ENCODE measurements around the gene ALPK3.

Gene ALPK3

GRCh38 chr15:84783493-84784251, 33.5 kb upstream of the ALPK3 start:
- Histone ChIP-seq H3K4me3 (ENCODE audit: extremely low read depth, insufficient read depth, low read length, poor library complexity, severe bottlenecking) (no peak overlapping the region), H3K36me3 (ENCODE audit: control insufficient read depth, insufficient read depth, low read length) (peaks cover 70% of the 10 kb centered on the region), H3K4me1 (ENCODE audit: control insufficient read depth, insufficient read depth, low read length, poor library complexity, severe bottlenecking) (no peaks in the 10 kb centered on the region), H3K9me3 (ENCODE audit: control insufficient read depth, low read length) (no peaks in the 10 kb centered on the region), H3K27ac (ENCODE audit: low read depth, low read length, severe bottlenecking) (no peak overlapping the region)
- WGBS, 2 experiments (ENCODE audit: insufficient coverage in 2 of 2) = 82 to 83% methylated on average over 11 to 12 of the region's 12 CpGs

DNA sequence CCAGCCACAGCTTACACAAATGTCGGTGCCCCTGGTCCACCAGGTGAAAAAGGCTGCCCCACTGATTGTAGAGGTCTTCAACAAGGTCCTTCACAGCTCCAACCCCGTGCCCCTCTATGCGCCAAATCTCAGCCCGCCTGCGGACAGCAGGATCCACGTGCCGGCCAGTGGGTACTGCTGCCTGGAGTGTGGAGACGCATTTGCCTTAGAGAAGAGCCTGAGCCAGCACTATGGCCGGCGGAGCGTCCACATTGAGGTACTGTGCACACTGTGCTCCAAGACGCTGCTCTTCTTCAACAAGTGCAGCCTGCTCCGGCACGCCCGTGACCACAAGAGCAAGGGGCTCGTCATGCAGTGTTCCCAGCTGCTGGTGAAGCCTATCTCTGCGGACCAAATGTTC, 32.9 kb upstream of the ALPK3 start:
- Histone ChIP-seq H3K4me1 (ENCODE audit: control insufficient read depth, insufficient read depth, low read length, poor library complexity, severe bottlenecking) (no peaks in the 10 kb centered on the region), H3K4me3 (ENCODE audit: extremely low read depth, insufficient read depth, low read length, poor library complexity, severe bottlenecking) (no peak overlapping the region), H3K27ac (ENCODE audit: low read depth, low read length, severe bottlenecking) (no peak overlapping the region), H3K36me3 (ENCODE audit: control insufficient read depth, insufficient read depth, low read length) (peaks cover 72% of the 10 kb centered on the region), H3K9me3 (ENCODE audit: control insufficient read depth, low read length) (no peaks in the 10 kb centered on the region)
- 93 to 96% methylated on average over 16 to 17 of the region's 17 CpGs for WGBS, 2 experiments (ENCODE audit: insufficient coverage in 2 of 2)

GRCh38 chr15:84785053-84785452, 32.1 kb upstream of the ALPK3 start:
- Histone ChIP-seq H3K4me1 (ENCODE audit: control insufficient read depth, insufficient read depth, low read length, poor library complexity, severe bottlenecking) (no peaks in the 10 kb centered on the region), H3K9me3 (ENCODE audit: control insufficient read depth, low read length) (no peaks in the 10 kb centered on the region), H3K36me3 (ENCODE audit: control insufficient read depth, insufficient read depth, low read length) (peaks cover 66% of the 10 kb centered on the region), H3K4me3 (ENCODE audit: extremely low read depth, insufficient read depth, low read length, poor library complexity, severe bottlenecking) (no peak overlapping the region), H3K27ac (ENCODE audit: low read depth, low read length, severe bottlenecking) (no peak overlapping the region)
- WGBS, 2 experiments (ENCODE audit: insufficient coverage in 2 of 2) = 94 to 97% methylated on average over 4 to 5 of the region's 5 CpGs

GRCh38 chr15:84788500-84788899, 28.7 kb upstream of the ALPK3 start:
- WGBS, 2 experiments (ENCODE audit: insufficient coverage in 2 of 2) = no CpG with 5 or more reads among the region's 2 CpGs
- H3K27ac ChIP-seq (ENCODE audit: low read depth, low read length, severe bottlenecking) = no peak overlapping the region
- H3K36me3 ChIP-seq (ENCODE audit: control insufficient read depth, insufficient read depth, low read length) = peaks cover 73% of the 10 kb centered on the region
- no peaks in the 10 kb centered on the region for H3K4me1 ChIP-seq (ENCODE audit: control insufficient read depth, insufficient read depth, low read length, poor library complexity, severe bottlenecking)
- no peak overlapping the region for H3K4me3 ChIP-seq (ENCODE audit: extremely low read depth, insufficient read depth, low read length, poor library complexity, severe bottlenecking)
- H3K9me3 ChIP-seq (ENCODE audit: control insufficient read depth, low read length) = no peaks in the 10 kb centered on the region

DNA sequence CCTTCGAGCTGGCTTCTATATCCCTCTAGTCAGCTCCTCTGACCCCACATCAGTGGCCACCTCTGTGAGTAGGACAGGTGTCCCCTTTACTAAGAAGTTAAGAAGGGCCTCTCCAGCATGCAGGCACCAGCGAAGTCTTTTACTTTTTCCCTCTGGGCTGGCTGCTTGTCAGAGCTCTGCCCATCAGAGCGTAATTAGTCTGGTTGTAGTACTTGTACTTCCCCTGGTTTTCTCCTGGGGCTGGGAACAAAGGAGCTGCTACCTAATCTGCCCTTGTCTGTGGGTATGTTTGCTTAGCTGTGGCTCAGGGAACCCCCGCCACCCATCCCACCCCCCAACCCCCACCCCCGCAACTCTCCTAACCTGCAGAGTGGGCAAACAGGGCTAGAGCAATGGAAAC, 27.4 kb upstream of the ALPK3 start:
- Histone ChIP-seq H3K4me1 (ENCODE audit: control insufficient read depth, insufficient read depth, low read length, poor library complexity, severe bottlenecking) (no peaks in the 10 kb centered on the region), H3K4me3 (ENCODE audit: extremely low read depth, insufficient read depth, low read length, poor library complexity, severe bottlenecking) (no peak overlapping the region), H3K36me3 (ENCODE audit: control insufficient read depth, insufficient read depth, low read length) (peaks cover 71% of the 10 kb centered on the region), H3K27ac (ENCODE audit: low read depth, low read length, severe bottlenecking) (no peak overlapping the region), H3K9me3 (ENCODE audit: control insufficient read depth, low read length) (no peaks in the 10 kb centered on the region)
- 90 to 100% methylated on average over 1 to 3 of the region's 5 CpGs for WGBS, 2 experiments (ENCODE audit: insufficient coverage in 2 of 2)

DNA sequence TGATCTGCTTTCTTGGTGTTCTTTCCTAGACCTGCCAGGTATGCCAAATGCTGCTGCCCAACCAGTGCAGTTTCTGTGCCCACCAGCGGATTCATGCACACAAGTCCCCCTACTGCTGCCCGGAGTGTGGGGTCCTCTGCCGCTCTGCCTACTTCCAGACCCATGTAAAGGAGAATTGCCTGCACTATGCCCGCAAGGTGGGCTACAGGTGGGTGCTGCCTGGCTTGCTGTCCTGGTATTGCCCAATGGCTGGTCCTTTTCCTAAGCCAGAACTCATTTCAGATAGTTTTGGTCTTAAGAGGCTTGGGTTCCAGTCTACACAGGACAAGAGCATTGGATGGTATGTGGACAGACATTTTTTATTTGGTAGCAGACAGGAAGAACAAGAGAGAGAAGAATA, 26.5 kb upstream of the ALPK3 start:
- H3K9me3 ChIP-seq (ENCODE audit: control insufficient read depth, low read length) = no peaks in the 10 kb centered on the region
- H3K4me1 ChIP-seq (ENCODE audit: control insufficient read depth, insufficient read depth, low read length, poor library complexity, severe bottlenecking) = no peaks in the 10 kb centered on the region
- WGBS, 2 experiments (ENCODE audit: insufficient coverage in 2 of 2) = 98 to 100% methylated on average over 4 of the region's 4 CpGs
- peaks cover 69% of the 10 kb centered on the region for H3K36me3 ChIP-seq (ENCODE audit: control insufficient read depth, insufficient read depth, low read length)
- no peak overlapping the region for H3K27ac ChIP-seq (ENCODE audit: low read depth, low read length, severe bottlenecking)
- no peak overlapping the region for H3K4me3 ChIP-seq (ENCODE audit: extremely low read depth, insufficient read depth, low read length, poor library complexity, severe bottlenecking)

- Histone ChIP-seq H3K9me3 (ENCODE audit: control insufficient read depth, low read length) (no peaks in the 10 kb centered on the region), H3K27ac (ENCODE audit: low read depth, low read length, severe bottlenecking) (no peak overlapping the region), H3K36me3 (ENCODE audit: control insufficient read depth, insufficient read depth, low read length) (peaks cover 65% of the 10 kb centered on the region), H3K4me1 (ENCODE audit: control insufficient read depth, insufficient read depth, low read length, poor library complexity, severe bottlenecking) (no peaks in the 10 kb centered on the region), H3K4me3 (ENCODE audit: extremely low read depth, insufficient read depth, low read length, poor library complexity, severe bottlenecking) (no peak overlapping the region)
- WGBS, 2 experiments (ENCODE audit: insufficient coverage in 2 of 2) = 96 to 100% methylated on average over 2 of the region's 2 CpGs
Measured at GRCh38 chr15:84791763-84792162, 25.4 kb upstream of the ALPK3 start.

DNA sequence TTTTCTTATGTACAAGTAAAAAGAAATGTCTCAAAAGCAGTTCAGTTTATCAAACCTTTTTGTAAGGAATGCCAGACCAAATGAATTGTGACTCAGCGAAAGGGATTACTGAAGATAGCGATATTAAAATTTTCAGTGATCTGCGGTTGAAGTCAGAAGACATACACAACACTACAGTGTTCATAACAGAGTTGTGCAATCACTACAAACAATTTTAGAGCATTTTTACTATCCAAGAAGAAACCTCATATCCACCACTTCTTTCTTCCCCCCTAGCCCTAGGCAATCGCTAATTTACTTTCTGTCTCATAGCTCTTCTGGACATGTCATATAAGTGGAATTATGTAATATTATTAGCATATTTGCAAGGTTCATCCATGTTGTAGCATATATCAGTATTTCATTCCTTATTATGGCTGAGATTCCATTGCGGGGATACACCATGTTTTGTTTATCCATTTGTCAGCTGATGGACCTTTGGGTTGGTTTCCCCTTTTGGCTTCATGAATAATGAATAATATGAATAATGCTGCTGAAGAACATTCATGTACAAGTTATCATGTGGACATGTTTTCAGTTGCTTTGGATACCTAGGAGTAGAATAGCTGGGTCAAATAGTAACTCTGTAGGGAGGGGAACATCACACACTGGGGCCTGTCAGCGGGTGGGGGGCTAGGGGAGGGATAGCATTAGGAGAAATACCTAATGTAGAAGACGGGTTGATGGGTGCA, 23.6 kb upstream of the ALPK3 start:
- 92 to 100% methylated on average over 4 of the region's 7 CpGs for WGBS, 2 experiments (ENCODE audit: insufficient coverage in 2 of 2)
- H3K27ac ChIP-seq (ENCODE audit: low read depth, low read length, severe bottlenecking) = no peak overlapping the region
- H3K4me1 ChIP-seq (ENCODE audit: control insufficient read depth, insufficient read depth, low read length, poor library complexity, severe bottlenecking) = no peaks in the 10 kb centered on the region
- no peaks in the 10 kb centered on the region for H3K9me3 ChIP-seq (ENCODE audit: control insufficient read depth, low read length)
- peaks cover 75% of the 10 kb centered on the region for H3K36me3 ChIP-seq (ENCODE audit: control insufficient read depth, insufficient read depth, low read length)
- no peak overlapping the region for H3K4me3 ChIP-seq (ENCODE audit: extremely low read depth, insufficient read depth, low read length, poor library complexity, severe bottlenecking)

- H3K4me3 ChIP-seq (ENCODE audit: extremely low read depth, insufficient read depth, low read length, poor library complexity, severe bottlenecking) = no peak overlapping the region
- 100% methylated on average over 2 of the region's 4 CpGs; no CpG with 5 or more reads in 1 of the 2 experiments for WGBS, 2 experiments (ENCODE audit: insufficient coverage in 2 of 2)
- no peaks in the 10 kb centered on the region for H3K9me3 ChIP-seq (ENCODE audit: control insufficient read depth, low read length)
- peaks cover 76% of the 10 kb centered on the region for H3K36me3 ChIP-seq (ENCODE audit: control insufficient read depth, insufficient read depth, low read length)
- H3K4me1 ChIP-seq (ENCODE audit: control insufficient read depth, insufficient read depth, low read length, poor library complexity, severe bottlenecking) = no peaks in the 10 kb centered on the region
- no peak overlapping the region for H3K27ac ChIP-seq (ENCODE audit: low read depth, low read length, severe bottlenecking)
Measured at GRCh38 chr15:84794162-84794547, 23.0 kb upstream of the ALPK3 start.

GRCh38 chr15:84795186-84795585, 22.0 kb upstream of the ALPK3 start:
- H3K36me3 ChIP-seq (ENCODE audit: control insufficient read depth, insufficient read depth, low read length) = peaks cover 84% of the 10 kb centered on the region
- H3K4me3 ChIP-seq (ENCODE audit: extremely low read depth, insufficient read depth, low read length, poor library complexity, severe bottlenecking) = no peak overlapping the region
- no peaks in the 10 kb centered on the region for H3K9me3 ChIP-seq (ENCODE audit: control insufficient read depth, low read length)
- no peaks in the 10 kb centered on the region for H3K4me1 ChIP-seq (ENCODE audit: control insufficient read depth, insufficient read depth, low read length, poor library complexity, severe bottlenecking)
- 100% methylated on average over 2 of the region's 3 CpGs for WGBS, 2 experiments (ENCODE audit: insufficient coverage in 2 of 2)
- no peak overlapping the region for H3K27ac ChIP-seq (ENCODE audit: low read depth, low read length, severe bottlenecking)

GRCh38 chr15:84797212-84797611, 19.9 kb upstream of the ALPK3 start:
- Histone ChIP-seq H3K9me3 (ENCODE audit: control insufficient read depth, low read length) (no peaks in the 10 kb centered on the region), H3K4me3 (ENCODE audit: extremely low read depth, insufficient read depth, low read length, poor library complexity, severe bottlenecking) (no peak overlapping the region), H3K27ac (ENCODE audit: low read depth, low read length, severe bottlenecking) (no peak overlapping the region), H3K36me3 (ENCODE audit: control insufficient read depth, insufficient read depth, low read length) (peaks cover 83% of the 10 kb centered on the region), H3K4me1 (ENCODE audit: control insufficient read depth, insufficient read depth, low read length, poor library complexity, severe bottlenecking) (no peaks in the 10 kb centered on the region)
- WGBS, 2 experiments (ENCODE audit: insufficient coverage in 2 of 2) = 72 to 100% methylated on average over 1 to 2 of the region's 4 CpGs

Data from mesodermal cell (in vitro differentiated cells).